Liver (tissue), 2 donors: Measurements from ENCODE around the gene TMEM273.

Experiments used
- GABPA ChIP-seq, 2 donors: IDR thresholded peaks in 1 of 2; conservative IDR thresholded peaks in 1 of 2; 2 replicates each; pipeline ENCODE4 v1.6.1; 2016; ENCODE audit warnings: antibody characterized with exemption in 2 of 2, mild to moderate bottlenecking in 1 of 2, moderate library complexity in 1 of 2
- TAF1 ChIP-seq: conservative IDR thresholded peaks from 2 replicates; pipeline ENCODE4 v1.6.1; 2016; ENCODE audit warnings: antibody characterized with exemption, mild to moderate bottlenecking
- ZBTB33 ChIP-seq: IDR thresholded peaks from 2 replicates; pipeline ENCODE4 v1.6.1; 2016; ENCODE audit warnings: antibody characterized with exemption
- donor health status: healthy.

GRCh38 chr10:49191349-49191748, 3.2 kb upstream of the TMEM273 start:
- TF ChIP-seq GABPA (IDR thresholded peaks at IDR 0.05 in 1 of 2, conservative IDR thresholded peaks at IDR 0.05 in 1 of 2), result no peak
- TF ChIP-seq ZBTB33, result no peak
- no peak for TF ChIP-seq TAF1
